GM21576 (cell line): Measurements from ENCODE around the gene METTL27.
"Not testable (repeated sequence)": the region's sequence is repeated elsewhere in the genome, so short reads cannot be mapped to it uniquely, and the experiment has no call there.

Experiments used
- ATAC-seq: cut with Tn5 transposase; IDR thresholded peaks from one replicate; pipeline ENCODE4 v1.9.1; 2021; ENCODE audit warnings: mild to moderate bottlenecking, moderate library complexity; ENCODE audit not compliant: unreplicated experiment

METTL27 gene

GRCh38 chr7:73822319-73823173 is 19.8 kb downstream of the METTL27 start:
- ATAC-seq: no peak

DNA sequence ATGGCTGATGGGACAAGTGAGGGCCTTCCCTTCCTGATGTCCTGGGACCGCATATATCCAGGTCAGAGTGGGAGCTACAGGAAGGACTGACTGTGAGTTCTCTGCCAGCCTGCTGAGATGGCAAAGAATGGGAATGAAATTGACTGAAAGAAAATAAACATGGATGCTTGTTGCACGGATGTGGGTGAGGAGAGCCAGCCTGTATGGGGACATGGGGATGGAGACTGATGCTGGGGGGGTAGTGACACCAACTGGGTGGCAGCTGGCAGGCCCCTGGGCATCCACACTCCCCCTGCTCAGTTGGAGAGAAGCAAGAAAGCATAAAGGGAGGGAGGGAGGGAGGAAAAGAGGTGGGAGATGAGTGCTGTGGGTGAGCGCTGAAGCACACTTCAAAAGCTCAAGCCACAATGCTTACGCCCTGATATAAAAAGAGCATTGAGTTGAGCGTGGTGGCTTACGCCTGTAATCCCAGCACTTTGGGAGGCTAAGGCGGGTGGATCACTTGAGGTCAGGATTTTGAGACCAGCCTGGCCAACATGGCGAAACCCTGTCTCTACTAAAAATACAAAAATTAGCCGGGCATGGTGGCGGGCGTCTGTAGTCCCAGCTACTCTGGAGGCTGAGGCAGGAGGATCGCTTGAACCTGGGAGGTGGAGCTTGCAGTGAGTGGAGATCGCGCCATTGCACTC is 20.6 kb downstream of the METTL27 start:
- not testable (repeated sequence) for ATAC-seq

DNA sequence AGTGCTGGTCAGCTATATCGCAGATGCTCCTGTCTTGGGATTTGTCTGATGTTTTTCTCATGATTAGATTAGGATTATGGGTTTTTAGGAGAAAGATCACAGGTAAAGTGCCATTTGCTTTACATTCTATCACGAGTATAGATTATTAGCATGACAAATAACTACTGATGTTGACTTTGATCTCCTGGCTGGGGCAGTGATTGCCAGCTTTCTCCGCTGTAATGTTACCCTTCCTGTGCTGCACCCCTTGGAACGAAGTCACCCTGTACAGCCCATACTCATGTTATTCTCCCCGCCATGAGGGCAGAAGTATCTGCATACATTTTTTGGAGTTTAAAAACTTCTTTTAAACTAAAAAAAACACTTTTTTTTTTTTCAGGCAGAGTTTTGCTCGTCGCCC is 22.3 kb downstream of the METTL27 start:
- no peak for ATAC-seq

DNA sequence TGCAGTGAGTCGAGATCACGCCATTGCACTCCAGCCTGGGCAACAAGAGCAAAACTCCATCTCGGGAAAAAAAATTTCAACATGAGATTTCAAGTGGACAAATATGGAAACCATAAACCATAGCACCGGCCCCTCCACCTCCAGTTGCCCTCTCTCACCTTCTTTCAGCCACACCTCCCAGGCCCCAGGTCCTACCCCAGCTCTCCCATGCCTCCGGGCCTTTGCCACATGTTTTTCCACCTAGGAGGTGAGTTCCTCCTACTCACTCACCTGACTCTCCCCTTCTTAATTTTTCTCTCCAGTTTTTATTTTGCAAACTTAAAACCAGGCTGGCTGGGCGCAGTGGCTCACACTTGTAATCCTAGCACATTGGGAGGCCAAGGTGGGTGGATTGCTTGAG is 25.2 kb downstream of the METTL27 start:
- no peak for ATAC-seq

DNA sequence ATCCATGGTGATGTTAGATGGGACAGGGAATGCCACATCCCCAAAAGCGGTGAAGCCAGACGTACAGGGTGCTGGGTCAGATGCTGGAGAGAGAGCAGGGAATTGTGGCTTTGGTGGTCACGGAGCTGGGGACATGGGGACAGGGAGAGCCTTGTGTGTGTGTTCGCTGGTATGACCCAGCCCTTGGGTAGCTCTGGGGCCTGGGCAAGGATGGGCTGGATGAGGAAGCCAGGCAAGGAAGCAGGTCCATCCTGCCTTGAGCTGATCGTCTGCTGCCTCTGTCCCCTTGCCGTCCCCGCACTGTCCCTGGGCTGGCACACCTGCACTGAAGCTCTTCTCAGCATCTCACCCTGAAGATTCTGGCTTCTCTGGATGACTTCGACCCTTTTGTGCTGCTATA is 26.9 kb downstream of the METTL27 start:
- no peak for ATAC-seq

- ATAC-seq: no peak
Measured at GRCh38 chr7:73812996-73813395, 29.3 kb downstream of the METTL27 start.

- no peak for ATAC-seq
Measured at GRCh38 chr7:73811760-73812168, 30.6 kb downstream of the METTL27 start.

DNA sequence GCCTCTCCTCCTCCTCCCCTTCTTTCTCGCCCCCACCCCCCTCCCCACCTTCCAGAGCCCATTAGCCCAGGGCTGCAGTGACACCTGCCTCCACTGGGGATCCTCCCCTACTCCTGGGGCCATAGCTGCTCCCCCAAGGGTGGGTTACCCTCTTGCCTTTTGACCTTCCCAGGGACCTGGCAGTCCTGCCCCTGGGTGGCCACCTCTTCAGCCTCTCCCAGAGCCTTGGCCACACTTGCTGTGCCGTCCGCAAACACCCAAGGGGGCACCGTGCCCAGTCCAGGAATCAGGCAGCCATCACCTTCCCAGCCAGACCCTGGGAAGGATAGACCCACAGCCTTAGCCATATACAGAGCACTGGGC is 31.3 kb downstream of the METTL27 start:
- no peak for ATAC-seq

DNA sequence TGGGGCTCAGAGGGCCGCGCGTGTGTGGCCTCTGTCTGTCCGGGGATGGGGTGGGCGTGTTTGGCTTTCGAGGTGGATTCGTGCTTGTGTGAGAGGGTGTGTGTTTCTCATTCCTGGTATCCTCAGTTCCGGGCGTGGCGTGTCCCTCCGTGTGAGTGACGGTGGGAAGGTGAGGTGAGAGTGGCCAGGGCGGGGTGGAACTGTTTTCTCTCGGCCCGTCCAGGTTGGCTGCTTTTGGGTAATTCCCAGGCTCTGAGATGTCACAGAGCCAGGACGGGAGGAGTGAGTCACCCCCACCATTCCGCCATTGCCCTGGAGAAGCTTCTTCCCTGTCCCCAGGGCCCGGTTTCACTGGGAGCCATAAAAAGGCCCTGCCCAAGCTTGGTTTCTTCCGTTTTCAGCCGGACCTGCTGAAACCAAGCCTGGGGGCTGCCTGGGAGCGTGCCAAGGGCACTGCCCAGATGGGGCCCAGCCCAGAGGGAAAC is 32.8 kb downstream of the METTL27 start:
- no peak for ATAC-seq

DNA sequence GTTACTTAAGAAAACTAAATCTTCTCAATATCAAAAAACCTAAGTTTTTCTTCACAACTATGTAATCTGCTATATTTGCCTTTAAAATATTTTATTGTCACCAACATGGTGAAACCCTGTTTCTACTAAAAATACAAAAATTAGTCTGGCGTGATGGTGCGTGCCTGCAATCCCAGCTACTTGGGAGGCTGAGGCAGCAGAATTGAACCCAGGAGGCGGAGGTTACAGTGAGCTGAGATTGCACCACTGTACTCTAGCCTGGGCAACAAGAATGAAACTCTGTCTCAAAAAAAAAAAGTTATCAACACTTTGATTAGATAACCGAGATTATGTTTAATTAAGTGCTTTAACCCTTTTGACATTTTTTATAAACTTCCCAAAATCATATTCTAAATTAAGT is 39.9 kb downstream of the METTL27 start:
- no peak for ATAC-seq

- ATAC-seq: no peak
Measured at GRCh38 chr7:73801577-73801976, 40.7 kb downstream of the METTL27 start.

GRCh38 chr7:73799282-73800141 is 42.8 kb downstream of the METTL27 start:
- ATAC-seq: no peak

- not testable (repeated sequence) for ATAC-seq
Measured at GRCh38 chr7:73797176-73797575, 45.1 kb downstream of the METTL27 start.

- not testable (repeated sequence) for ATAC-seq
Measured at GRCh38 chr7:73796656-73797055, 45.7 kb downstream of the METTL27 start.

- not testable (repeated sequence) for ATAC-seq
Measured at GRCh38 chr7:73795188-73795587, 47.1 kb downstream of the METTL27 start.

DNA sequence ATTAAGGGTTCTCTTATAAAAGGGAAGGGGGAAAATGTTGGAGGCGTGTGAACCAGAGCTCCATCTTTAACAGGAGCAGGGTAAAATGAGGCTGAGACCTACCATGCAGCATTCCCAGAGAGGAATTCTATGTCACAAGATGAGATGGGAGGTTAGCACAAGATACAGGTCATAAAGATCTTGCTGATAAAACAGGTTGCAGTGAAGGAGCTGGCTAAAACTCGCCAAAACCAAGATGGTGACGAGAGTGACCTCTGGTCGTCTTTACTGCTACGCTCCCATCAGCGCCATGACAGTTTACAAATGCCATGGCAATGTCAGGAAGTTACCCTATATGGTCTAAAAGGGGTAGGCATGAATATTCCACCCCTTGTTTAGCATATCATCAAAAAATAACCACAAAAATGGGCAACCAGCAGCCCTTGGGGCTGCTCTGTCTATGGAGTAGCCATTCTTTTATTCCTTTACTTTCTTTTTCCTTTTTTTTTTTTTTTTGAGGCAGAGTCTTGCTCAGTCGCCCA is 51.1 kb downstream of the METTL27 start:
- ATAC-seq: not testable (repeated sequence)

- ATAC-seq: no peak
Measured at GRCh38 chr7:73789051-73789450, 53.3 kb downstream of the METTL27 start.

DNA sequence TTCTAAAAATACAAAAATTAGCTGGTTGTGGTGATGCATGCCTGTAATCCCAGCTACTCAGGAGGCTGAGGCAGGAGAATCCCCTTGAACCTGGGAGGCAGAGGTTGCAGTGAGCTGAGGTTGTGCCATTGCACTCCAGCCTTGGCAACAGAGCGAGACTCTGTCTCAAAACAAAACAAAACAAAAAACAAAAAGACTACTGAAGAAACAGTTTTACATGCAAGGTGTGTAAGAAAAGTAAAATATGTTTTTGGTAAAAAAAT is 54.6 kb downstream of the METTL27 start:
- ATAC-seq: not testable (repeated sequence)

- ATAC-seq: no peak
Measured at GRCh38 chr7:73786588-73786987, 55.7 kb downstream of the METTL27 start.
